SK-N-MC (cell line): Measurements from ENCODE around the gene VSNL1.

Source experiments
- DNase-seq: peaks from one replicate; pipeline ENCODE4 v3.0.0-alpha.2; 2011; ENCODE audit warnings: low read depth, low spot score
- H3K27ac ChIP-seq: fragments of 200-600 bp; sonication (generic); 2 replicates; pipeline ENCODE4 v1.5.1; 2016; ENCODE audit warnings: mixed run types
- H3K36me3 ChIP-seq: fragments of 200-600 bp; sonication (generic); 2 replicates; pipeline ENCODE4 v1.6.1; 2017; ENCODE audit warnings: antibody characterized with exemption, low read length, mixed read lengths; ENCODE audit not compliant: insufficient read depth
- H3K4me3 ChIP-seq: fragments of 200-600 bp; sonication (generic); 2 replicates; pipeline ENCODE4 v1.5.1; 2016
- H3K9ac ChIP-seq: fragments of 200-600 bp; sonication (generic); 2 replicates; pipeline ENCODE4 v1.8.0; 2017; ENCODE audit warnings: mixed run types, mixed read lengths; ENCODE audit not compliant: insufficient read length
- H3K9me3 ChIP-seq: fragments of 200-600 bp; sonication (generic); 2 replicates; pipeline ENCODE4 v1.6.1; 2017; ENCODE audit warnings: low read depth, mild to moderate bottlenecking, antibody characterized with exemption, low read length, moderate library complexity, mixed read lengths
- EZH2 ChIP-seq: fragments of 200-600 bp; sonication (generic); IDR thresholded peaks from one replicate; pipeline ENCODE4 v1.6.1; 2017; ENCODE audit warnings: antibody characterized with exemption
- FOXP2 ChIP-seq: optimal IDR thresholded peaks from 2 replicates; pipeline ENCODE3; 2011; ENCODE audit warnings: mild to moderate bottlenecking, moderate library complexity; ENCODE audit not compliant: insufficient read depth; ENCODE audit errors: extremely low read length, control extremely low read depth
- POLR2AphosphoS5 ChIP-seq: IDR thresholded peaks from 2 replicates; pipeline ENCODE4 v1.6.1; 2012; ENCODE audit warnings: mild to moderate bottlenecking, low read depth, low read length, borderline replicate concordance

The VSNL1 gene

DNA sequence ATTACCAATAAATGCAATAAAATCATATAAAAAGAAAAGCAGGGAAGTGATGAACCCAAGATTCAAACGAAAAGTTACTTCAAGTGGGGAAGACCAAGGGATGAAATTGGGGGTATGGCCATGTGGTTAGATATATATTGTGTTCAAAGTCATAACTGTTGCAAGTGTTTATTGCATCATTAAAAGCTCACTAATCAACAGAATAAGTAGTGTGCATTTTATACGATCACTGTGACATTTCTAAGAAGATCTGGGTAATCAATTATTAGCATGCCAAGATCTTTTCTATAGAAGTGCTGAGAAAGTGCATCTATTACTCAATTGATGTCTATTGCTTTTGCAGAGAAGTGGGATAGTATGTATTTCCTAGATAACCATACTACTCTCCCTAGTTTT, 52.9 kb downstream of the VSNL1 start:
- H3K9me3 ChIP-seq: no peaks in the 10 kb centered on the region
- H3K36me3 ChIP-seq: no peaks in the 10 kb centered on the region
- TF ChIP-seq EZH2 (no peak), FOXP2 (no peak), POLR2AphosphoS5 (no peak)
- no peak overlapping the region for H3K4me3 ChIP-seq
- H3K27ac ChIP-seq: no peak overlapping the region
- no peak for DNase-seq
- H3K9ac ChIP-seq: no peak overlapping the region

DNA sequence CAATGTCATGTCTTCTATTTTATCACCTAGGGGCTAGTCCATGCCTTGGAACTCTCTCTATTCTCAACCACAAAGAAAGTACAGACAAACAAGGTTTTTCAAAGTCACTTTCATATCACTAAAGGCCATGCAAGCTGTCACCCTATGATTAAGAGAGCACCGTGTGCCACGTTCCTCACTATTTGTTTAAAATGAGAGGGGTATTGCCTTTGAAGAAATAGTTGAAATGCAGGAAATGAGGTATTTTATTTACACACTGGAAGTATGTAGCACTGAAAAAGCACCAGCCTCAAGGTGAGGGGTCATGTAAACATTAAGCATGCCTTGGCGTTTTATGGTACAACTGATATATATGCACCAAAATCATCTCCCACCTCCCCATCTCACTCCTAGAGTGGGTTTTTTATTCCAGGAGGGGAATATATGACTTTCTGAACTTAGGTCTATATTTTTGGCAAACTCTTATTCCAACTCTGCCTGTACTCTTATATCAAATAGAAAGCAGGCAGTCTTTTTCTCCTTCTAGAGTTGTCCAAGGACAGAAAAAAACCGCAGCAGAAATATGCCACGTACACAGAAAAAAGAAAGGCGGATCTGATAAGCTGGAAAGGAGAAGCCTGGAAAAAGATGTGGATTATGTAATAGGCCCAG, 53.5 kb downstream of the VSNL1 start:
- TF ChIP-seq EZH2 (no peak), FOXP2 (no peak), POLR2AphosphoS5 (no peak)
- H3K36me3 ChIP-seq: no peaks in the 10 kb centered on the region
- no peak overlapping the region for H3K27ac ChIP-seq
- H3K4me3 ChIP-seq: no peak overlapping the region
- no peak overlapping the region for H3K9ac ChIP-seq
- DNase-seq: no peak
- H3K9me3 ChIP-seq: no peaks in the 10 kb centered on the region

DNA sequence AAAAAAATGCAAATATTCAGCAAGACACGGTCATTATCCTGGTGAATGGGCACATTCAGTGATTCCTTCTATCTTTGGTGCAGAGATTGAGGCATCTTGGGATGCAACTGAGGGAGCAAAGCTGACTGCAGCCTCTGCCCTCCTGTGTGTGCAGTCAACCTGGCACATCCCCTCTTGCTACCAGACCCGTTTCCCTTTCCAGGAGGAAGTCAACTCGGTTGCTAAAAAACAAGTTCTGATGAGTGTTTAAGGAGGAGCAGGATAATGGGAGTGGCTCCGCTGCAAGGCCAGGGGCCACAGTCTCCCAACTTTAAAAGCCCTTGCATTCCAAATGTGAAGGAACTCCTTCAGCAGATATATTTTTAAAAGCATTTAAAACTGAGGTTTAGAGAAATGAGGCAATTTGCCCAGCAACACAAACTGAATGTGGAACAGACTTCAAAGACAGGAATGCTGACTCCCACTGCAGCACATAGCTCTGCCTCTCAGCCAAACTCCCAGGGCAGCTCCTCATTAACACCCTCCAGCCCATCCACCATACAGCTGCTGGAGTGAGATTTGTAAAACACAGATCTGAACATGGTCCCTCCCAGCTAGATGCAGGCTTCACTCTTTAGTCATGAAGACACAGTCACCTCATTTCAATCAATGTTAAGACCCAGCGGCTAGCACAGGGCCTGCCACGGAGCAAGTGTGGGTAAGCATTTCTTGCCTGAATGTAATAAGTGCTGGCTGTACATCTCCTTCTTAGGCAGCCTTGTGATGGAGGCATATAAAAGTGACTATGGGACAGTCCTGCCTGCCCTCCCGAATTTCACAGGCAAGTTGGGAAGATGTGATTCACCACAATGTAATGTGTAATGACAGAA, 54.3 kb downstream of the VSNL1 start:
- Histone ChIP-seq H3K36me3 (no peaks in the 10 kb centered on the region), H3K9me3 (no peaks in the 10 kb centered on the region), H3K4me3 (no peak overlapping the region), H3K9ac (no peak overlapping the region), H3K27ac (no peak overlapping the region)
- DNase-seq: no peak
- TF ChIP-seq POLR2AphosphoS5 (no peak), EZH2 (no peak), FOXP2 (no peak)

DNA sequence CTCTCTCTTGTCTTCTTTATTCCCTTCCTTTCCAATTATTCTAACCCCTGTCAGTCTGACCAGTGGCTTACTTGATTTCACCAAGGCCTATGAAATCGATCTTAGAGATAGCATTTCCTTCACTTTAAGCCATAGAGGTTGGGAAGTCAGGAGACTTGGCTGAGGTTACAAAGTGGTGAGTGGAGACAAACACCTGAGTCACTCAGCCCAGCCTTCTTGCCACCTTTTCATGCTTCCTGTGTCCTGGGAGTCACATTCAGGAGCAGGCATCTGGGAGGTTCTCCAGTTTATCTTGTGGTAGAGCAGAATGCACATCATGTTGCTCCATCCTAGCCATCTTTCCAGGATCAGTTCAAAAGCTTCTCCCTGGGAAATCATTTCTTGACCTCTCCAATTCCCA, 59.1 kb downstream of the VSNL1 start:
- H3K4me3 ChIP-seq: no peak overlapping the region
- TF ChIP-seq EZH2 (no peak), POLR2AphosphoS5 (no peak), FOXP2 (no peak)
- H3K36me3 ChIP-seq: no peaks in the 10 kb centered on the region
- H3K9ac ChIP-seq: no peak overlapping the region
- no peak for DNase-seq
- H3K9me3 ChIP-seq: no peaks in the 10 kb centered on the region
- no peak overlapping the region for H3K27ac ChIP-seq

DNA sequence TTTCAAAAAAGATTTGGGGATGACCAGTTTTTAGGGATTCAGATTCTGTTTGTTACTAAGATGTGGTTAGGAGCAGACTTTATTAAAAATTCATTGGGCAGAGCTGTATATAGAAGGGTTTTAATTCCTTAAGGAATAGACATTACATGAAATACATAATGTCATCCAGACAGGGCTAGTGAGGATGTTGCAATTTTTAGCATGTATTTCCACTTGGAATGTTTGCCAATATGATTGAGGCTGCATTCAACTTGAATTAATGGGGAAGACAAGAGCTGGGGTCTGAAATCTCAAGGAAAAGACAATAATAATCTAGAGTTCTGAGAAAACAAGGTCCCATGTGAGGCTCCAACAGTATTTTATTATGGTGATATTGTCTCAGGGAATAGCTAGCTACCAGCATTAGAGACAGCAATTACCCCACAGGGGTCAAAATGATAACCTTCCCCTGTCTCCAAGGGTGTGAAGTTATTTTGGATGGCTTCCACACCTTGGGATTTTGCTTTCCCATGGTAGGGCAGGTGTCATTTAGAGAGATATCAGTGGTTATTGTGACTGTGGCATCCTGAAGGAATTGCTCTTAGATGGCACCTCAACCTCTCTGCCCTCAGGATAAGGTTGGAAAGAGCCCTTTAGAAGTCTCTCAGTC, 60.2 kb downstream of the VSNL1 start:
- H3K4me3 ChIP-seq: no peak overlapping the region
- no peak overlapping the region for H3K9ac ChIP-seq
- no peak overlapping the region for H3K27ac ChIP-seq
- TF ChIP-seq EZH2 (no peak), POLR2AphosphoS5 (no peak), FOXP2 (no peak)
- no peak for DNase-seq
- no peaks in the 10 kb centered on the region for H3K36me3 ChIP-seq
- no peaks in the 10 kb centered on the region for H3K9me3 ChIP-seq

DNA sequence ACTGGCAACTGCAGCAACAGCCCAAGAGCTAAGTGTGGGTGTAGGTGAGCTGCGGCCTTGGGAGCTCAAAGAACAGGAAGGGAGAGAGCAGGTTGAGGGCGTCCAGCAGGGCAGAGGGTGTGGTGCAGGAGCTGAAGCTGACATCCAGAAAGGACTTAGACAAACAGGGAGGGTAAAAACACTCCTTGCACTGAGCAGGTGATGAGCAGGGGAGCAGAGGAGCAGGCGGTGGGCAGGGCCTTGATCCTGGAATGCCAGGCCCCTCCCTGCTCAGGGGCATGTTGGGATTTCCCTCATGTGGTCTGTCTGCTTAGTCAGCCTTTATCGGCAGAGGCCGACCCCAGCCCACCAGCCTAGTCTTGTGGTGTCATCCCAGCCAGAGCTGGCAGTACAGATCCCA, 63.6 kb downstream of the VSNL1 start:
- no peak overlapping the region for H3K27ac ChIP-seq
- no peak for DNase-seq
- TF ChIP-seq POLR2AphosphoS5: no peak
- TF ChIP-seq EZH2: no peak
- no peak for TF ChIP-seq FOXP2
- no peak overlapping the region for H3K9ac ChIP-seq
- H3K9me3 ChIP-seq: no peaks in the 10 kb centered on the region
- no peaks in the 10 kb centered on the region for H3K36me3 ChIP-seq
- no peak overlapping the region for H3K4me3 ChIP-seq

DNA sequence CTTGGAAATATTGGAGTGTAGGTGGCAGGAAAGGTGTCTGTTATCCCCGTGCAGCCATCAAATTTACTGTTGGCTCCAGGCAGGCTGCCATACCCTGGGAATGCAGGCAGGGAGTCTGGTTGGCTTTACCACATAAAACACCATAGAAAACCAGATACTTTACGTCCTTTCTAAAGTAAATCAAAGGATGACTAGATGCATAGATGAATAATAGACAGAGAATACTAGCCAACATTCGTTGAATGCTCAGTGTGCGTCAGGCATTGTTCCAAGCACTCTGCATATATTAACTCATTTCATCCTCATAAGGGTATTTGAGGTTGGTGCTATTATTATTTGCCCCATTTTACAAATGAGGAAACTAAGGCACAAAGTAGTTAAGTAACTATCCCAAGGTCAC, 65.2 kb downstream of the VSNL1 start:
- TF ChIP-seq POLR2AphosphoS5: no peak
- TF ChIP-seq FOXP2: no peak
- no peak for TF ChIP-seq EZH2
- H3K4me3 ChIP-seq: no peak overlapping the region
- DNase-seq: no peak
- no peaks in the 10 kb centered on the region for H3K9me3 ChIP-seq
- no peak overlapping the region for H3K27ac ChIP-seq
- H3K9ac ChIP-seq: no peak overlapping the region
- no peaks in the 10 kb centered on the region for H3K36me3 ChIP-seq

DNA sequence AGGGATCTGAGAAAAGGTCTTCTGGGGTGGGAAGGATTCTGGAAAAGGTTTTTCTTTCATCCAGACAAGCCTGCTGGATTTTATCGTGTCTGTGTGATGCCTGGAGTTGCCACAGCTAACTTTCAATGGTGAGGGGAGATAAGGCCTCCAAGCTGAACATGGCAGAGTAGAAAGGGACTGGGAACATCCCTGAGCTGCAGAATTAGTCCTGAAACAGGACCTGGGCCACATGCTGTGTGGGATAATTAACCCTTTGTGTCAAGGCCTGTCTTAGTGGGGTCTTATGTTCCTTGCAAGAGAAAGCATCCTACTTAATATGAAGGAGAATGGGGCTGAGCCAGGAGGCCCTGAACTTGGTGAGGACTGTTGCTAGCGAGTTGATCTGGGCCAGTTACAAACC, 66.4 kb downstream of the VSNL1 start:
- TF ChIP-seq POLR2AphosphoS5 (no peak), EZH2 (no peak), FOXP2 (no peak)
- Histone ChIP-seq H3K27ac (no peak overlapping the region), H3K9me3 (no peaks in the 10 kb centered on the region), H3K9ac (no peak overlapping the region), H3K36me3 (no peaks in the 10 kb centered on the region), H3K4me3 (no peak overlapping the region)
- DNase-seq: no peak
